SK-N-MC (cell line): ENCODE measurements around the gene ZSWIM4.

Experiments
- EZH2 ChIP-seq: fragments of 200-600 bp; sonication (generic); IDR thresholded peaks from one replicate; pipeline ENCODE4 v1.6.1; 2017; ENCODE audit warnings: antibody characterized with exemption
- POLR2AphosphoS5 ChIP-seq: IDR thresholded peaks from 2 replicates; pipeline ENCODE4 v1.6.1; 2012; ENCODE audit warnings: mild to moderate bottlenecking, low read depth, low read length, borderline replicate concordance

GRCh38 chr19:13781547-13781946 is 13.7 kb upstream of the ZSWIM4 start:
- TF ChIP-seq POLR2AphosphoS5 (no peak), EZH2 (no peak)
